Measurements from ENCODE around the gene TSPAN13. TPM values are rescaled to one million over a fixed set of nuclear protein-coding genes. Genes with fewer than 3 reads are reported as not detected.

TSPAN13 gene
- total RNA-seq, 1 experiment from 2014 or later = 31.1 TPM

- Histone ChIP-seq H3K27ac (no peak overlapping the region), H3F3A (ENCODE audit: insufficient read depth, low read depth) (no peaks in the 10 kb centered on the region), H3K36me3 (ENCODE audit: low read depth) (no peaks in the 10 kb centered on the region), H3K9me3 (ENCODE audit: insufficient read depth, low read depth) (no peaks in the 10 kb centered on the region), H2AFZ (no peak overlapping the region), H3K4me3 (no peak overlapping the region), H3K27me3 (ENCODE audit: insufficient read depth, low read depth) (no peaks in the 10 kb centered on the region), H3K9me2 (ENCODE audit: insufficient read depth) (no peaks in the 10 kb centered on the region), H4K20me1 (ENCODE audit: insufficient read depth) (no peaks in the 10 kb centered on the region), H3K4me1 (replicated peaks; ENCODE audit: insufficient read depth) (peaks cover 10% of the 10 kb centered on the region), H3K4me2 (no peak overlapping the region), H3K79me2 (ENCODE audit: low read depth) (no peaks in the 10 kb centered on the region)
- no peak for DNase-seq
- TF ChIP-seq EZH2 (IDR thresholded peaks at IDR 0.05; ENCODE audit: low read depth) = no peak
- TF ChIP-seq CTCF (conservative IDR thresholded peaks at IDR 0.05) = no peak
- ChIA-PET POLR2A (ENCODE audit: unreplicated experiment) (no interaction called here), CTCF (no interaction called here)
- no TSS peak for BruUV-seq (replicated peaks)
- intact Hi-C loops (cut with micrococcal nuclease; ENCODE audit: unreplicated experiment) = no loop called here
Measured at GRCh38 chr7:16730937-16731336, 22.6 kb upstream of the TSPAN13 start.

GRCh38 chr7:16732828-16733227 is 20.7 kb upstream of the TSPAN13 start:
- CTCF ChIA-PET = no interaction called here
- Histone ChIP-seq H3K36me3 (ENCODE audit: low read depth) (no peaks in the 10 kb centered on the region), H3K9me3 (ENCODE audit: insufficient read depth, low read depth) (no peaks in the 10 kb centered on the region), H3K4me1 (replicated peaks; ENCODE audit: insufficient read depth) (peaks cover 10% of the 10 kb centered on the region), H3K4me3 (no peak overlapping the region), H4K20me1 (ENCODE audit: insufficient read depth) (no peaks in the 10 kb centered on the region), H3K27me3 (ENCODE audit: insufficient read depth, low read depth) (no peaks in the 10 kb centered on the region), H2AFZ (no peak overlapping the region), H3K4me2 (no peak overlapping the region), H3K79me2 (ENCODE audit: low read depth) (no peaks in the 10 kb centered on the region), H3K9me2 (ENCODE audit: insufficient read depth) (no peaks in the 10 kb centered on the region), H3K27ac (no peak overlapping the region), H3F3A (ENCODE audit: insufficient read depth, low read depth) (no peaks in the 10 kb centered on the region)
- no TSS peak for BruUV-seq (replicated peaks)
- TF ChIP-seq CTCF (conservative IDR thresholded peaks at IDR 0.05) (no peak), EZH2 (IDR thresholded peaks at IDR 0.05; ENCODE audit: low read depth) (no peak)
- POLR2A ChIA-PET (ENCODE audit: unreplicated experiment) = no interaction called here
- intact Hi-C loops (cut with micrococcal nuclease; ENCODE audit: unreplicated experiment) = no loop called here
- no peak for DNase-seq

- no peaks in the 10 kb centered on the region for H3F3A ChIP-seq (ENCODE audit: insufficient read depth, low read depth)
- no peaks in the 10 kb centered on the region for H3K36me3 ChIP-seq (ENCODE audit: low read depth)
- TF ChIP-seq CTCF (conservative IDR thresholded peaks at IDR 0.05) (no peak), EZH2 (IDR thresholded peaks at IDR 0.05; ENCODE audit: low read depth) (no peak)
- ChIA-PET POLR2A (ENCODE audit: unreplicated experiment) (no interaction called here), CTCF (no interaction called here)
- no peak for DNase-seq
- no peak overlapping the region for H3K27ac ChIP-seq
- H2AFZ ChIP-seq = no peak overlapping the region
- peaks cover 10% of the 10 kb centered on the region for H3K4me1 ChIP-seq (replicated peaks; ENCODE audit: insufficient read depth)
- H3K4me3 ChIP-seq = no peak overlapping the region
- no peaks in the 10 kb centered on the region for H3K27me3 ChIP-seq (ENCODE audit: insufficient read depth, low read depth)
- no peaks in the 10 kb centered on the region for H3K9me2 ChIP-seq (ENCODE audit: insufficient read depth)
- BruUV-seq (replicated peaks) = no TSS peak
- intact Hi-C loops (cut with micrococcal nuclease; ENCODE audit: unreplicated experiment) = no loop called here
- no peaks in the 10 kb centered on the region for H3K79me2 ChIP-seq (ENCODE audit: low read depth)
- no peaks in the 10 kb centered on the region for H3K9me3 ChIP-seq (ENCODE audit: insufficient read depth, low read depth)
- no peak overlapping the region for H3K4me2 ChIP-seq
- H4K20me1 ChIP-seq (ENCODE audit: insufficient read depth) = no peaks in the 10 kb centered on the region
Measured at GRCh38 chr7:16734148-16734726, 19.3 kb upstream of the TSPAN13 start.
